T-helper 1 cell (primary cell): Measurements from ENCODE around the gene MAZ.
"Not testable (repeated sequence)": the region's sequence is repeated elsewhere in the genome, so short reads cannot be mapped to it uniquely, and the experiment has no call there.

Experiments used
- DNase-seq, 5 donors: peaks; one replicate each; pipeline ENCODE4 v3.0.0-alpha.2; 2012 to 2020
- total RNA-seq, 4 donors: gene quantifications; one replicate each; lab custom pipeline; 2026; lab: John Stamatoyannopoulos, UW

MAZ gene
- total RNA-seq, result 76.2 to 107 (median 102) reads per million in 4 donors

DNA sequence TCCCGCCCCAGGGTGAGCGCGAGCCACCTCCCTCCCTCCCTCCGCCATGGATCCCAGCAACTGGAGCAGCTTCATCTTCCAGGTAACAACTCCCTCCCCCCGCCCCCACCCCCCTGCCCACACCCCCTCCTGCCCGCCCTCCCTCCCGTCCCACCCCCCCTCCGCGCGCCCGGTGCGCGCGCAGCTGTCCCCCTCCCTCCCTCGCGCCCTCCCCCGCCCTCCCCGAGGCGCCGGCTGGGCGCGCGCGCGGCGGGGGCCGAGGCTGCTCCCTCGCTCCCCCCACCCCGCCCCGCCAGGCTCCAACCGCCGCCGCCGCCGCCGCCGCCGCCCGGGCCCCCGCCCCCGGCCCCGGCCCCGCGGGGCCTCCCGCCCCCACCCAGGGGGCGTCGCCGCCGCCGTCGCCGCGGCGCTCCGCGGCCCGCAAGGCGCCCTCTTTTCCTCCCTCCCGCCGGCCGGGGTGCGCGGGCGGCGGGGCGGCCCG lies at the start of gene MAZ:
Gene MAZ (plus strand): TSS at position 431 of the 481 bp plus-strand sequence. CDS start 173 bp downstream, outside the sequence.
- DNase-seq, result peak in 2 of 5 donors; percentile 70 to 83

DNA sequence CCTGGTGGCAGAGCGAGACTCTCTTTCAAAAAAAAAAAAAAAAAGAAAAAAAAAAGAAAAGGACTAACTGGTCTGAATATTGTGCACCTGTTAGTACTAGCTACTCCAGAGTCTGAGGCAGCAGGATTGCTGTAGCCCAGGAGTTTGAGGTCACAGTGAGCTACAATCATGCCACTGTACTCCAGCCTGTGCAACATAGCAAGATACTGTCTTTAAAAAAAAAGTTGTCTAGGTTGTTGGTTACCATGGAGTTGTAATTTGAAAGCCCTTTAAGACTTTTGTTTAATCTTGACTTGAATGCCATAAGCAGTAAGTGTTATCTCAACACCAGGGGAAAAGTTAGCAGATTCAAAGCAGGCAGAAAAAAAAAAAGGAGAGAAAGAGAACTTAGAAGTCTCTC lies 49.7 kb upstream of the MAZ start:
- DNase-seq, result no peak

DNA sequence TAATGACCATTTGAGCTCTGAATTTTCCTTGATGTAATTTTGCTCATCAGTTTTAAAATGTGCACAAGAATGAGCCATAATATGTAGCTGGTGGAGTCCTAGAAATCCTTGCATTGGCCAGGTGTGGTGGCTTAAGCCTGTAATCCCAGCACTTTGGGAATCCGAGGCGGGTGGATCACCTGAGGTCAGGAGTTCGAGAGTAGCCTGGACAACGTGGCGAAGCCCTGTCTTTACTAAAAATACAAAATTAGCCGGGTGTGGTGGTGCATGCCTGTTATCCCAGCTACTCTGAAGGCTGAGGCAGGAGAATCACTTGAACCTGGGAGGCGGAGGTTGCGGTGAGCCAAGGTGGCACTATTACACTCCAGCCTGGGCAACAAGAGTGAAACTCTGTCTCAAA lies 49.2 kb upstream of the MAZ start:
- not testable (repeated sequence) for DNase-seq

- no peak for DNase-seq
These were observed 48.3 kb upstream of the MAZ start for GRCh38 chr16:29757950-29758466.

DNA sequence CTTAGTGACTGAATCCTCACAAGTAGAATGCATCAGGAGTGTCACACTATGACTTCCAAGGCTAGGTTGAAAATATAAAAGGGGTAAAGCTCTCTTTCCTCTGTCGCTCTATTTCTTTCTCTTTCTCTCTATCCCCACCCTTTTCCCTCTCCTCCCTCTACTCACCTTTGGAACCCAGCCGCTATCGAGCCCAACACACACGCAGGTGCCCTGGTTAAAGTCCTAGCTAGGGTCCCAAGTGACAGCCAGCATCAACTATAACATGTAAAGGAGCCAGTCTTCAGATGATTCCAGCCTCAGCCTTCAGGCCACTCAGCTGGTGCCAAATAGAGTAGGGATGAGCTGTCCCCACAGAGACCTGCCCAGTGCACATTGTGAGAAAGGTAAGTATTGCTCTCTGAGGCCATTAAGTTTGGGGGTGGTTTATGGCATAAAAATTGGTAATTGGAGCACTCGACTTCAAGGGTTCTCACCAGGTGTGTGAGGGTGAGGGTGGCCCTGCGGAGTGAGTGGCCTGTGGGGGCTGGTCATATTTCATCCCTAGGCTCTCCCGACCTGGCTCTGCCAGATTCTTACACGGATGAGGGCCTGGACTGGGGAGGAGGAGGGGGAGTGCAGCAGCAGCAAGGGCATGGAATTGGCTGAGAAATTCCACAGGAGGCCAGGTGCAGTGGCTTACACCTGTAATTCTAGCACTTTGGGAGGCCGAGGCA lies 45.6 kb upstream of the MAZ start:
- no peak for DNase-seq

DNA sequence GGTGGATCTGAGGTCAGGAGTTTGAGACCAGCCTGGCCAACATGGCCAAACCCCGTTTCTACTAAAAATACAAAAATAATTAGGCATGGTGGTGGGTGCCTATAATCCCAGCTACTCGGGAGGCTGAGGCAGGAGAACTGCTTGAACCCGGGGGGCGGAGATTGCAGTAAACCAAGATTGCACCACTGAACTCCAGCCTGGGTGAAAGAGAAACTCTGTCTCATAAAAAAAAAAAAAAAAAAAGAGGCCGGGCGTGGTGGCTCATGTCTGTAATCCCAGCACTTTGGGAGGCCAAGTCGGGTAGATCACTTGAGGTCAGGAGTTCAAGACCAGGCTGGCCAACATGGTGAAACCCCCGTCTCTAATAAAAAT lies 45.1 kb upstream of the MAZ start:
- not testable (repeated sequence) for DNase-seq

DNA sequence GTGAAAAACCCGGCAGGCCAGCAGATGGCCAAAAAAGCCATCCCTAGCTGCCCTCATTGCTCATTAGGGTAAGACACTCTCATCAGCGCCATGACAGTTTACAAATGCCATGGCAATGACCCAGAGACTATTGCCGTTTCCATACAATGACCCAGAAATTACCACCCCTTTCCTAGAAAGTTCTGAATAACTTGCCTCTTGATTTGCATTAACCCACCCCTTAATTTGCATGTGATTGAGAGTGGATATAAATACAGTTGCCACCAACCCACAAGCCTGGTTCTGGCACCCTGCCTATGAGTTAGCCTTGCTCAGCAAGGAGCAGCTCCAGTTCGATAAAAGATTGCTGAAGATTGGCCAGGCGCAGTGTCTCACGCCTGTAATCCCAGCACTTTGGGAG lies 44.4 kb upstream of the MAZ start:
- DNase-seq, result no peak

- DNase-seq, result no peak
These were observed 43.0 kb upstream of the MAZ start for GRCh38 chr16:29763326-29763725.

DNA sequence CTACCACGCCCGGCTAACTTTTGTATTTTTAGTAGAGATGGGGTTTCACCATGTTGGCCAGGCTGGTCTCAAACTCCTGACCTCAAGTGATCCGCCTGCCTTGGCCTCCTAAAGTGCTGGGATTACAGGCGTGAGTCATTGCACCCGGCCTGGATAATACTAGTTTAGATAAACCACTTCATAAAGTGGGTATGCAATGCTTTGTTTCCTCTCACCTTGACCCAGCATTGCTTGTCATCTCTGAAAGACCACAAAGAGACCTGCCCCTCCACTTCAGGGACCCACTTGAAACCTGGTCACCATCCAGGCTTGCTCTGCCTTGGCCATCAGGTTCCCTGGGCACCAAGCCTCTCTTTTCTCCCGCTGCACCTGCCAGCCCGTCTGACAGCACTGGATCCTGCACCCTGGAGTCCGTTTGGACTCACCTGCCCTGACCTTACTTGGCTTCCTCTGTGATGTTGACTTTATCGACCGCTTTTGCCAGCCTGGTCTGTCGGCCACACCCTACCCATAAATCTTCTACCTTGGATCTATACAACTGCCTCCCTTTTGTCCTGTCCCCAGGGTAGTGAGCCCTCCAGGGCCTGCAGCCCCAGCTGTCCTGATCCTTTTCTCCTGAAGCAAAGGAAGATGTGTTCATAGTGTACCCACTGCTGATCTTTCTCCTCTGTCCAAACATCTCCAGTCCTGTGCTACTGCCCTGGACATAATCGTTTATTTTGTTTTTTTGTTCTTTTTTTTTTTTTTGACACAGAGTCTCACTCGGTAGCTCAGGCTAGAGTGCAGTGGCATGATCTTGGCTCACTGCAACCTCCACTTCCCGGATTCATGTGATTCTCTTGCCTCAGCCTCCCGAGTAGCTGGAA lies 40.9 kb upstream of the MAZ start:
- no peak for DNase-seq

GRCh38 chr16:29766571-29766970 lies 39.8 kb upstream of the MAZ start:
- no peak for DNase-seq

DNA sequence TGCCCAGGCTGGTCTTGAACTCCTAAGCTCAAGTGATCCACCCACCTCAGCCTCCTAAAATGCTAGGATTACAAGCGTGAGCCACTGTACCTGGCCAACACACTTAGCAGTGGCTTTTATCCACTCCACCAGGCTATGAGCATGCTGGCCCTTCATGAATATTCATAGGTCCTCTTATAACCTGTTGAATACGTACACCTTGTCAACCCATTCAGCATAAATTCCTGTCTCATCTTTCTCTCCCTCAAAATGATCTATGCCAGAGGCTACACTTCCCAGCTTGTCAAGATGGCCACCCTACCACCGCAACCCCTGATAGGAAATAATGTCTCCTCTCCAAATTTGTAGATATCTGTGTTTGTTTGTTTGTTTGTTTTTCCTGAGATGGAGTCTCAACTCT lies 39.3 kb upstream of the MAZ start:
- DNase-seq, result no peak

DNA sequence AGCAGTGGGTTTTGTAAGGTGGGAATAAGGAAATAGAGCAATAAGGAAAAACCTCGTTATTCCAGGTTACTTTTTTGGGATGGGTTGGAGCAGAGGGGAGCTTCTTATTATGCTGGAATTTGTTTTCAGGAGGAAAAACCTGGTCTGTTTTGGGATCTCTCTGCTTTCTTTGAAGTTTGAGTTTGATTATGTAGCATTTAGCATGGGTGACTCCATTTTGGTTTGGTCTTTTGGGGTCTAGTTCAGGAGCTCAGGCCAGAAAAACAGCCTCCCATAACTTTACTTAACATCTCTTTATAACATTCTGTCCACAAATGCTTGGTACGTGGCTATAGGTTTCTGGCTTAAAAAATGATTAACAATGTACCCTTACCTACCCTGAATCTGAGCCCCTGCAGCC lies 36.8 kb upstream of the MAZ start:
- no peak for DNase-seq

DNA sequence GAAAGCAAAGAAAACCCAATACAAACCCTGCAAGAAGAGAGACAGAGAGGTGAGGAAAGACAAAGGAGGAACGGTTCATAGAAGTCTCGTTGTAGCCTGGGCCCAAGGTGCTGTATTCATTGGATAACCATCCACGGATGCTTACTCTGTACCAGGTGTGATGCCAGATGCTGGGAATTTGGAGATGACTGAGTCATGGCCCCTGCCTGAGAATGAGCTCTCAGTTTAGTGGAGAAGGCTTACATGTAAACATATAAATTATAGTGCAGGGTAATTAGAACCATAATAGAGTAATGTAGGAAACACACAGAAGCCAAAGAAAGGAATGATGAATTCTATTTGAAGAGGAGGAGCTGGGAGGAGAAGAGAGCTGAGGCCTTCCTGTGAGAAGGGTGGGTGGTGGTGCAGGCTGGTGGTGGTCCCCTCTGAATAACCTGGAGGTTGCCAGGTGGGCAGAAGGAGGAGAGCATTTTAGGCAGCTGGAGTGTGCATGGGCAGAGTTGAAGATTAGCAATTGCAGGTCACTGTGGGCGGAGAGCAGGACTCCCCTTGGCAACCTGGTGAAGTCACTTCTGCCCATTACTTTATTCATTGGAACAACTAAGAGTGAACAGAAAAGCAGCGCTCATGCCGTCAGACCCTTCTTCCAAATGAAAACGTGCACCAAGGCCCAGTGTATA lies 35.9 kb upstream of the MAZ start:
- DNase-seq, result no peak

GRCh38 chr16:29772330-29772729 lies 34.0 kb upstream of the MAZ start:
- DNase-seq, result not testable (repeated sequence)

DNA sequence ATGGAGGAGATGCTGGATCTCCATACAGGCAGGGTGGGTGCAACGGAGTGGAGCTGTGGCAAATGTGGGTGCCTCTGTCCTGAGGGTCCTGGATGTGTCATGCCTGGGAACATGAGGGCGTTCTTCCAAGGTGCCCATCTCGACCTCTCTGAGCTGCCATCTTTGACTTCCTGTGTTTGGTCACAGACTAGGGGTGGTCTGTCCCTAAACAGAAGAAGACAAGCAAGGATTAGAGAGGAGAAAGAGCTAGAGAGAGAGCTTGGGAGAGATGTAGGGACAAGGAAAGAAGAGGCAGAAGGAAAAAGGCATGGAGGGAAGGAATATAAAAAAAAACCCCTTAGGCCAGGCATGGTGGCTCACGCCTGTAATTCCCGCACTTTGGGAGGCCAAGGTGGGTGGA lies 31.6 kb upstream of the MAZ start:
- DNase-seq, result no peak

DNA sequence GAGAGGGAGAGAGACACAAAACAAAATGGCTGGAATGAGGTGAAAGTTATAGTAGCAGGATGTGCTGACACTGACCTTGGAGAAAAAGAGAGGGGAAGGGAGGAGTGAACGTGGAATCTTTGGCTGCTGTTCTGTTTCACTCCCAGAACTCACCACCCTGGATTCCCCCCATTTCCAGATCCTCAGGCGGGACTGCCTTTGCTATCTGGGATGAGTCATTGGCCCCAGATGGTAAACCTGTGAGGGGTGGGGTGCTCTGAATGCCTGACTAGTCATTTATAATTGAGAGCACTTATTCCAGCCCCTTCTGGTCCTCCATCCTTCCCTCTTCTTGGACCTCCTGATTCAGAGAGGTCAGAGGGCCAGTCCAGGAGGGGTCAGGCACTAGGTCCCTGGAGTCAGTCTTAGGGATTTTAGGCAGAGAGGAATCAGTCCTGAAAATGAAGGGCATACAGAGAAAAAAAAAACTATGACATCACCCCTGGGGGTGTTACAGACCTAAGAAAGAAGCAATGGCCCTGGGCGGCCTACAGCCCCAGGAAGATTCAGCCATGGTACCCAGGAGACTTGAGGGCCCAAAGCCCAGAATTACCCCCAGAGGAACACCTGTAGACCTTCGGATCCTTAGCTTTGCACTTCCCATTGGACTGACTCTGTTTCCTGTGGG lies 30.5 kb upstream of the MAZ start:
- no peak for DNase-seq

GRCh38 chr16:29777576-29778350 lies 28.6 kb upstream of the MAZ start, which contains the start of gene ZG16:
Gene ZG16, plus strand, starts transcription at chr16:29778256. Its CDS starts 1,011 bp downstream, at chr16:29779267.
- DNase-seq, result no peak

DNA sequence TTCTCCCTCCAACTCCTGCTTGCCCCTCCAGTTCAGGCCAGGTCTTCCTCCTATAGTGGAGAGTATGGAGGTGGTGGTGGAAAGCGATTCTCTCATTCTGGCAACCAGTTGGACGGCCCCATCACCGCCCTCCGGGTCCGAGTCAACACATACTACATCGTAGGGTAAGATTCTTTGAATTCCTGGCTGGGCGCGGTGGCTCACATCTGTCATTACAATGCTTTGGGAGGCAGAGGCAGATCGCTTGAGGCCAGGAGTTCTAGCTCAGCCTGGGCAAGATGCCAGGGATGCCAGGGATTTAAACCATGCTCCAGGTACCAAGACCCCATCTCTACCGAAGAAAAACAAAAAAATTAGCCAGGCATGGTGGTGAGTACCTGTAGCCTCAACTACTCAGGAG lies 26.9 kb upstream of the MAZ start:
- no peak for DNase-seq

DNA sequence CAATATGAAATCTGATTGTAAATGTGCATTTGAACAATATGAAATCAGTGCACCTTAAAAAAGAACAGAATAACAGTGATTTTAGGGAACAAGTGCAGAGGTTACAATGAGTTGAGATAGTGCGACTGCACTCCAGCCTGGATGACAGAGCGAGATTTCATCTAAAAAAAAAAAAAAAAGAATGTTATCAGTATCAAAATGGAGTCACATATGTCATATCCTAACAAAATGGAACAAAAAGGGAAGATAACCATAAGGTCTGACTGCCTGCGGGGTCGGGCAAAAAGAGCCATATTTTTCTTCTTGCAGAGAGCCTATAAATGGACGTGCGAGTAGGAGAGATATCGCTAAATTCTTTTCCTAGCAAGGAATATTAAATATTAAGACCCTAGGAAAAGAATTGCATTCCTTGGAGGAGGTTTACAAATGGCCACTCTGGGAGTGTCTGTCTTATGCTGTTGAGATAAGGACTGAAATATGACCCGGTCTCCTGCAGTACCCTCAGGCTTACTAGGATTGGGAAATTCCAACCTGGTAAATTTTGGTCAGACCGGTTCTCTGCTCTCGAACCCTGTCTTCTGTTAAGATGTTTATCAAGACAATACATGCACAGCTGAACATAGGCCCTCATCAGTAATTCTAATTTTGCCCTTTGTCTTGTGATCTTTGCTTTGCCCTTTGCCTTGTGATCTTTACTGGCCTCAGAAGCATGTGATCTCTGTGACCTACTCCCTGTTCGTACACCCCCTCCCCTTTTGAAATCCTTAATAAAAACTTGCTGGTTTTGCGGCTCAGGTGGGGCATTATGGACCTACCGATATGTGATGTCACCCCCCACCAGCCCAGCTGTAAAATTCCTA lies 23.0 kb upstream of the MAZ start:
- not testable (repeated sequence) for DNase-seq

GRCh38 chr16:29784157-29784556 lies 22.2 kb upstream of the MAZ start:
- peak in 1 of 5 donors; percentile 33 for DNase-seq
